ENCODE results near the gene TARDBP.
"Not testable (repeated sequence)": the region's sequence is repeated elsewhere in the genome, so short reads cannot be mapped to it uniquely, and the experiment has no call there.

Gene TARDBP

GRCh38 chr1:11040105-11040429 lies 27.6 kb downstream of the TARDBP start:
- not testable (repeated sequence) for H4K5ac ChIP-seq (ENCODE audit: low read length); H3K4me3 ChIP-seq (ENCODE audit: low read length); H3K4me1 ChIP-seq (ENCODE audit: control insufficient read depth, low read depth, low read length); H3K27me3 ChIP-seq (ENCODE audit: insufficient read depth, low read length, poor library complexity); H3K23ac ChIP-seq (ENCODE audit: low read length); H3K4ac ChIP-seq (ENCODE audit: low read depth, low read length); H3K9ac ChIP-seq (ENCODE audit: low read length); H3K36me3 ChIP-seq (ENCODE audit: control insufficient read depth, insufficient read depth, low read length); H3K4me2 ChIP-seq (ENCODE audit: low read length); H2BK120ac ChIP-seq (ENCODE audit: low read depth, low read length); H2BK15ac ChIP-seq (replicated peaks; ENCODE audit: low read depth); H3K18ac ChIP-seq (ENCODE audit: low read length); H3K79me1 ChIP-seq (ENCODE audit: low read length); H2AK5ac ChIP-seq (ENCODE audit: low read length); H2BK5ac ChIP-seq (ENCODE audit: low read length); H3K27ac ChIP-seq (ENCODE audit: low read depth, low read length); H3K56ac ChIP-seq (ENCODE audit: low read length); H3K79me2 ChIP-seq (ENCODE audit: control insufficient read depth, insufficient read depth, low read length); H4K8ac ChIP-seq (ENCODE audit: low read depth, low read length); DNase-seq
- no CpG with 5 or more reads among the region's 7 CpGs for WGBS (ENCODE audit: extremely low coverage, insufficient coverage, low lambda C conversion rate)

GRCh38 chr1:11041048-11041447 lies 28.6 kb downstream of the TARDBP start:
- no peak for DNase-seq
- no peaks in the 10 kb centered on the region for H3K79me1 ChIP-seq (ENCODE audit: low read length)
- H3K4me1 ChIP-seq (ENCODE audit: control insufficient read depth, low read depth, low read length), result no peaks in the 10 kb centered on the region
- no peak overlapping the region for H2BK120ac ChIP-seq (ENCODE audit: low read depth, low read length)
- no peak overlapping the region for H3K23ac ChIP-seq (ENCODE audit: low read length)
- H4K8ac ChIP-seq (ENCODE audit: low read depth, low read length), result no peak overlapping the region
- no peak overlapping the region for H2BK15ac ChIP-seq (replicated peaks; ENCODE audit: low read depth)
- no peak overlapping the region for H3K27ac ChIP-seq (ENCODE audit: low read depth, low read length)
- H3K4ac ChIP-seq (ENCODE audit: low read depth, low read length), result no peak overlapping the region
- H2BK5ac ChIP-seq (ENCODE audit: low read length), result no peak overlapping the region
- no peak overlapping the region for H3K4me3 ChIP-seq (ENCODE audit: low read length)
- no peaks in the 10 kb centered on the region for H3K27me3 ChIP-seq (ENCODE audit: insufficient read depth, low read length, poor library complexity)
- no peak overlapping the region for H3K18ac ChIP-seq (ENCODE audit: low read length)
- no peaks in the 10 kb centered on the region for H3K79me2 ChIP-seq (ENCODE audit: control insufficient read depth, insufficient read depth, low read length)
- no peak overlapping the region for H2AK5ac ChIP-seq (ENCODE audit: low read length)
- no peak overlapping the region for H3K9ac ChIP-seq (ENCODE audit: low read length)
- H4K5ac ChIP-seq (ENCODE audit: low read length), result no peak overlapping the region
- no peaks in the 10 kb centered on the region for H3K36me3 ChIP-seq (ENCODE audit: control insufficient read depth, insufficient read depth, low read length)
- H3K56ac ChIP-seq (ENCODE audit: low read length), result no peak overlapping the region
- H3K4me2 ChIP-seq (ENCODE audit: low read length), result no peak overlapping the region

- Histone ChIP-seq H3K4me1 (ENCODE audit: control insufficient read depth, low read depth, low read length) (no peaks in the 10 kb centered on the region), H3K79me1 (ENCODE audit: low read length) (no peaks in the 10 kb centered on the region), H3K9ac (ENCODE audit: low read length) (no peak overlapping the region), H4K8ac (ENCODE audit: low read depth, low read length) (no peak overlapping the region), H3K4me2 (ENCODE audit: low read length) (no peak overlapping the region), H3K56ac (ENCODE audit: low read length) (no peak overlapping the region), H2BK15ac (replicated peaks; ENCODE audit: low read depth) (no peak overlapping the region), H3K4ac (ENCODE audit: low read depth, low read length) (no peak overlapping the region), H3K79me2 (ENCODE audit: control insufficient read depth, insufficient read depth, low read length) (no peaks in the 10 kb centered on the region), H2AK5ac (ENCODE audit: low read length) (no peak overlapping the region), H3K27ac (ENCODE audit: low read depth, low read length) (no peak overlapping the region), H3K23ac (ENCODE audit: low read length) (no peak overlapping the region), H3K36me3 (ENCODE audit: control insufficient read depth, insufficient read depth, low read length) (no peaks in the 10 kb centered on the region), H3K27me3 (ENCODE audit: insufficient read depth, low read length, poor library complexity) (no peaks in the 10 kb centered on the region), H2BK5ac (ENCODE audit: low read length) (no peak overlapping the region), H3K4me3 (ENCODE audit: low read length) (no peak overlapping the region), H3K18ac (ENCODE audit: low read length) (no peak overlapping the region), H2BK120ac (ENCODE audit: low read depth, low read length) (no peak overlapping the region), H4K5ac (ENCODE audit: low read length) (no peak overlapping the region)
- WGBS (ENCODE audit: extremely low coverage, insufficient coverage, low lambda C conversion rate), result no CpG with 5 or more reads among the region's 3 CpGs
- DNase-seq, result no peak
Observed at GRCh38 chr1:11042065-11042464, 29.6 kb downstream of the TARDBP start.

DNA sequence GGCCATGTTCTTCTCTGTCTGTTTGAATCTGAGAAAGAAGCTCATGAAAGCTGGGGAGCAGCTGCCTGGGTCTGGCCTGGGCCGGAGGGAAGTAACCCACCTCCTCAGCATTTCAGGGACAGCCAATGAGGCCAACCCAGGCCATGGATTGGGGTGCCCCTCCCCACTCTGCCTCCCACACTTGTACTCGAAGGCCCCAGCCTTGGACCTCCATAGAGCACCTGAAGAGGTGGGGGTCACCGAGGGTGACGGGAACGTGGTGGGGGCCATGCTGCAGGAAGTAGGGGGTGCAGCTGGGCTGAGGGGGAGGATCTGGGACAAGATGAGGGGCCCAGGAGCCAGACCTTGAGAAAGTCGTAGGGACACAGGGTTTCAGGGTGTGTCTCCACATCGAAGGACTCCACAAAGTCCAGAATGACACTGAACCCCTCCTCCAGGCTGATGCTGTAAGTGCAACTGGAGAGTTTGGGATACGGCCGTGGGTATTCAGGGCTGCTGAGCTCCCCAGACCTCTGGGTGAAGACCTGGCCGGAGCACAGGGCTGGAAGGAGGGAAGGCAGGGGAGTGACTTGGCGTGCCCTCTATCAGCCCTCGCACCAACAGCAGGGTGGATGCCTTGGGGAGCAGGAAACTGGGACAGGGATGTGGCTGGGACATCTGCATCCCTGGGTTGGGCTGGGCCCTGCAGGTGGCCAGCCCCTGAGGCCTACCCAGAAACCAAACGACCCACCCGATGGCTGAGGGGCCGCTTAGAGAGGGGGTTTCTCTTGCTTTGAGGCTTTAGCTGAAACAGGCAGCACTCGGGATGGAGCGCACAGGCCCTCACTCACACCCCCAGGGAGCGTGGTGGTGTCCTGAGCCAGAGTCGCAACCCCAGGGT lies 30.8 kb downstream of the TARDBP start:
- Histone ChIP-seq H3K36me3 (ENCODE audit: control insufficient read depth, insufficient read depth, low read length) (no peaks in the 10 kb centered on the region), H3K79me1 (ENCODE audit: low read length) (no peaks in the 10 kb centered on the region), H3K18ac (ENCODE audit: low read length) (no peak overlapping the region), H3K23ac (ENCODE audit: low read length) (no peak overlapping the region), H2BK5ac (ENCODE audit: low read length) (no peak overlapping the region), H4K5ac (ENCODE audit: low read length) (no peak overlapping the region), H3K4me2 (ENCODE audit: low read length) (no peak overlapping the region), H3K27ac (ENCODE audit: low read depth, low read length) (no peak overlapping the region), H3K4ac (ENCODE audit: low read depth, low read length) (no peak overlapping the region), H3K56ac (ENCODE audit: low read length) (no peak overlapping the region), H3K27me3 (ENCODE audit: insufficient read depth, low read length, poor library complexity) (no peaks in the 10 kb centered on the region), H3K4me1 (ENCODE audit: control insufficient read depth, low read depth, low read length) (no peaks in the 10 kb centered on the region), H3K9ac (ENCODE audit: low read length) (no peak overlapping the region), H4K8ac (ENCODE audit: low read depth, low read length) (no peak overlapping the region), H2AK5ac (ENCODE audit: low read length) (no peak overlapping the region), H3K79me2 (ENCODE audit: control insufficient read depth, insufficient read depth, low read length) (no peaks in the 10 kb centered on the region), H2BK15ac (replicated peaks; ENCODE audit: low read depth) (no peak overlapping the region), H2BK120ac (ENCODE audit: low read depth, low read length) (no peak overlapping the region), H3K4me3 (ENCODE audit: low read length) (no peak overlapping the region)
- DNase-seq, result no peak
- WGBS (ENCODE audit: extremely low coverage, insufficient coverage, low lambda C conversion rate), result no CpG with 5 or more reads among the region's 19 CpGs

GRCh38 chr1:11044086-11044848 lies 31.8 kb downstream of the TARDBP start:
- no peak overlapping the region for H3K23ac ChIP-seq (ENCODE audit: low read length)
- H2BK120ac ChIP-seq (ENCODE audit: low read depth, low read length), result no peak overlapping the region
- no peaks in the 10 kb centered on the region for H3K79me2 ChIP-seq (ENCODE audit: control insufficient read depth, insufficient read depth, low read length)
- H3K79me1 ChIP-seq (ENCODE audit: low read length), result no peaks in the 10 kb centered on the region
- no peaks in the 10 kb centered on the region for H3K36me3 ChIP-seq (ENCODE audit: control insufficient read depth, insufficient read depth, low read length)
- no peak overlapping the region for H2AK5ac ChIP-seq (ENCODE audit: low read length)
- no peak overlapping the region for H3K56ac ChIP-seq (ENCODE audit: low read length)
- H3K4me1 ChIP-seq (ENCODE audit: control insufficient read depth, low read depth, low read length), result no peaks in the 10 kb centered on the region
- H2BK15ac ChIP-seq (replicated peaks; ENCODE audit: low read depth), result no peak overlapping the region
- no peak overlapping the region for H3K27ac ChIP-seq (ENCODE audit: low read depth, low read length)
- no peak overlapping the region for H3K4ac ChIP-seq (ENCODE audit: low read depth, low read length)
- H3K9ac ChIP-seq (ENCODE audit: low read length), result no peak overlapping the region
- no peaks in the 10 kb centered on the region for H3K27me3 ChIP-seq (ENCODE audit: insufficient read depth, low read length, poor library complexity)
- no peak overlapping the region for H2BK5ac ChIP-seq (ENCODE audit: low read length)
- H4K8ac ChIP-seq (ENCODE audit: low read depth, low read length), result no peak overlapping the region
- DNase-seq, result no peak
- H4K5ac ChIP-seq (ENCODE audit: low read length), result no peak overlapping the region
- no peak overlapping the region for H3K4me3 ChIP-seq (ENCODE audit: low read length)
- no peak overlapping the region for H3K18ac ChIP-seq (ENCODE audit: low read length)
- no peak overlapping the region for H3K4me2 ChIP-seq (ENCODE audit: low read length)
- no CpG with 5 or more reads among the region's 16 CpGs for WGBS (ENCODE audit: extremely low coverage, insufficient coverage, low lambda C conversion rate)

All from mesendoderm (in vitro differentiated cells).